GM19240 (cell line): Measurements from ENCODE around the gene IL3.

Experiments
- DNase-seq: peaks from one replicate; pipeline ENCODE4 v3.0.0; 2011; ENCODE audit warnings: low spot score; ENCODE audit not compliant: insufficient read length

IL3 gene

GRCh38 chr5:132110930-132111329 lies 50.5 kb downstream of the IL3 start:
- no peak for DNase-seq

DNA sequence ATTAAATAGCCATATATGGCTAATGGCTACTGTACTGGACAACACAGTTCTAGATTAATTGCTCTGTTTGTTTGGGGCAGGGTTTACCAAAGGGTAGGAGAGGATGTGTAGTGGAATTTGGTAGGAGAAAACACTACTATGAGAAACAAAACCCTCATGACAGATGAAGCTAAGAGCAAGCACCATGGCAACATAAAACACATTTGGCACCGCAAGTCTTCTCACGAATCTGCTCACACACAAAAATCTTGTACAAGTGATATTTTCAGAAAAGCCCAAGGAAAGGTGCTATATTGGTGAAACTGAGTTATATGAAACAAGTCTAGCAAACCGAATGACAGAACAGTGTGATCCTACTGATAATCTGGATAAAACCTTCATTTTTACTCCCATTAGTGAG lies 51.7 kb downstream of the IL3 start:
- DNase-seq, result no peak
